Raji (cell line): ENCODE results near the gene PRPF38B.

ENCODE experiments used
- POLR2A ChIP-seq: IDR thresholded peaks from 2 replicates; pipeline ENCODE4 v1.6.1; 2011; ENCODE audit warnings: low read depth, low read length, control low read depth; ENCODE audit not compliant: insufficient read depth

Gene PRPF38B

DNA sequence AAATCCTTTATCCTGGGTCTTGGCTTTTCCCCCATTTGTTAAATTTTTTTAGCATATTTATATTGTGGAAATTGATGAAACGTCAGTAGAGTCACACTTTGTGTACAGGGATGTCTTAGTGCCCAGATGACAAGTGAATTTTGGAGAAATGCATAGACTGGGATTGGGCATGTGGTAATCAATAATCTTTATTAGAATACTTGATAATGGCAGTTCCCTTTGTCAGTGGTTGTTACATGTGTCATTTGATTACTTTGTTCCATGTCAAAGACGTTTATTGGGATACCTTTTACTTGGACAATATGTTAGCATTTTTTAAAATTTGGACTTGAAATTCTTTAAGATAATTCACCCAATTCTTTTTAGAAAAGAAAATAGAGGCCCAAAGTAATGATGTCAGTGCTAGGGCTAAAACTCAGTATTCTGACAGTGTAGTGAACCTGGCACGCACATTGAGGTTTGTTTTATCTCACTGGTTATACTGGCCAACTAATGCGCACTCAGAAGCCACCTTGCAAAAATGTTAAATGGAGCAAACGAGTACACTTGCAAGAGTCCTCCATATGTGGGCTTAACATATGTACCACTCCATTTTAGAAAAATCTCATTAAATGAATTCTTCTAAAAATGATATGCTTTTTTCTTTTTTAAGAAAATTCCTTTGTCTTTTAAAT lies 9.2 kb downstream of the PRPF38B start:
- TF ChIP-seq POLR2A = no peak

DNA sequence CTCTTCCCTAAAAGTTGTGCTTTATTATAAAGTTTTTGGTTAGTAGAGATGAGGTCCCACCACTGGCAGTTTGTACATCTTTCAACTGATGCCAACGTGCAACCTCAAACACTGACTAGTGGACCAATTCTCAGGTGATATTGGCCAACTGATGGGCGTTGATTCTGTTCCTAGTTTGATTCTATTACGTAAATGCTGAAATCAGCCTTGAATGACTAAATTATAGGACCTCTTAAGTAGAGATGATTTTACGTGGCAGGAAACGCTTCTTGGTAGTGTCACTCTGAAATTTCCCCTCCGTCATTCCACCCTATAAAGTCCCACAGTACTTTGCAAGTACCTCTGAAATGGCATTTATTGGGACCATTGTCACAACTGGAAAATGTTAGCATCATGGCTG lies 11.8 kb downstream of the PRPF38B start:
- no peak for TF ChIP-seq POLR2A

GRCh38 chr1:108704496-108704895 lies 12.4 kb downstream of the PRPF38B start:
- no peak for TF ChIP-seq POLR2A

GRCh38 chr1:108706643-108707042 lies 14.5 kb downstream of the PRPF38B start:
- TF ChIP-seq POLR2A = no peak

GRCh38 chr1:108708691-108709660 lies 16.9 kb downstream of the PRPF38B start:
- TF ChIP-seq POLR2A = no peak

DNA sequence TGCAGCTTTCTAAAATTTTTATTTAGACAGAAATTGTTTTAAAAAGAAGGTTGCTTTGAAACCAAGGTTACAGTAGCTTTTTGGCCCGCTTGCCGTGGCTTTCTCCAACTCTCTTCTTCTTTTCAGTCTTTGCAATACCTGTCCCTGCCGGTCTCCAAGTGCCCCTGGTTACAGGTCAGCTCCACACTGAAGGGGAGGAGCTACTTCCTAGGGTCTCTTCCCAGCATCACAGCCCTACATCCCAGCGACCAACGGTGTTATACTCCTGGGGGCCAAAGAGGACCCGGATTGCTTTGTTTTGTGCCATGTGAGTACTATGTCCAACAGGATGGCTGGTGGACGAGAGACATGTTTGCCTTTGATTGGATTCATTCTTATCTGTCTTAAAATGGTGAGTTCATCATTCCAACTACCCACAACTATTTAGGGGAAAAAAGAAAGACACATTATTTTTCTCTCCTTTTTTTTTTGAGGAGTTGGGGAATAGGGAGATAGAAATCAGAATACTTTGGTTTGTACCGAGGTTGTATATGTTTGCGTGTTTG lies 20.6 kb downstream of the PRPF38B start, which contains the start of gene FNDC7:
TSS of gene FNDC7 (plus strand) at position 303 of the 545 bp plus-strand sequence. CDS start at position 329, 26 bp downstream.
- TF ChIP-seq POLR2A = no peak

- TF ChIP-seq POLR2A = no peak
These were observed 23.8 kb downstream of the PRPF38B start for GRCh38 chr1:108715932-108716331.

DNA sequence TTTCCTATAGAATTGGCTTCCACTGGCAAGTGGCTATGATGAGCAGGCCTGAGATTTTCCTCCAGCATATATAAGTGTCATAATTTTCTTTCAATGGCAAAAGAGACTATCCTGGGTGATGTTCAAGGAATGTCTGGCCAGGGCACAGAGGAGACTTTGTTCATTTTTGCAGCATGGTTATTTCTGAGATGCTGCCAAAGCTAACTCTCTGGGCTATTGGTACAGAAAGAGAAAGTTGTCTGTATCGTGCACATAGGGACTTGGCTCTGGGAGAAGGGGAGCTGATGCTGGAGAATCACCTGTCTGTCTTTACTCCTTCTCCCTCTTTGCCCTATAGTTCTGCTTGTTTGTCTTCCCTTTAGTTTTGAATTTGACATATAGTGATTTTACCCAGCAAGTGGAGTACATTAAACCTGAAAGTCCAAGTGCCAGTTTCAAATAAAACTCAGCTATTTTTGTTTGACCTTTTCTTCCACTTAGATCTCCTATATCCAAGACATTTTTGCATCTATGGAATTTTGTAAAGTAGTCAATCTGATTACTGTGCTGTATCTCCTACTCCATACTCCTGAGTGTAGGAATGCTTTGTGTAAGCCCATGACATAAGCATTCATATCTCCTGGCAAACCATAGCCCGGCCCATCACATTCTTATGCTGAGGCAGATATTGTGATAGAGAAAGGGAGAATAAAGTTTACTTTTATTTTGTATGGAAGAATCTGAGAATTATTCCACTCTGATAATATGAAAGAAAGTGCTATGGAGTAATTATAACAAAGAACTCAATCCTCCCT lies 24.5 kb downstream of the PRPF38B start:
- TF ChIP-seq POLR2A = no peak

GRCh38 chr1:108717774-108718316 lies 25.7 kb downstream of the PRPF38B start:
- TF ChIP-seq POLR2A = no peak

DNA sequence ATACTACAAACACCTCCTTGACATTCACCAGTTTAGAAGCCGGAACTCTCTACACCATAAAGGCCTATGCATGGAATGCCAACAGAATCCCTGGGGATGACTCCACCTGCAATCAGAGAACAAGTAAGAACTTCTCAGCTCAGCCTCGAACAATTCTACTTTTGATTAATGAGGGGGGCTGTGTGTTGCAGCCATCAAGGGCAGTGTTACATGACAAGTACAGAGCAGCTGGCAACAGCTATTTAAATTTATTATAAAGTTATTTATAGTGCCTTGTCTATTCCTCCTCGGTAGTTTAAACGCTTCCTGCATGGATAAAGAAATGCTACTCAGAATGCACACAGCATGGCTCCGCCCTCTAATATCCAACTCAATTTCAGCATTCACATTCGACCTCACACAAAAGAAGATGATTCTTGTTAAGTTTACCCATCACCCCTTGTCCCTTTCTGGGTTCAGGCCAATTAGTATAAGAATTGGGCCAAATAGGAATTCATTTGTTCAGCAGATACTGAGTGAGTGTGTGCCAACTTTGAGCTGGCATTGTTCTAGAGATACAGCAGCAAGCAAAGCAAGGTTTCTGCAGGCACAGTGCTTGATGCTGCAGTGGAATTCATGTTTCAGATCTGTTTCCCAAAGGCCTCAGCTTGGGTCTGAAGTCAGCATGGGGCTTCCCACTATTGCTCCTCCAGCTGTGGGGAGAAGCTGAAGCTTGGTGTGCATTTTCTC lies 27.0 kb downstream of the PRPF38B start:
- no peak for TF ChIP-seq POLR2A

- TF ChIP-seq POLR2A = no peak
These were observed 27.7 kb downstream of the PRPF38B start for GRCh38 chr1:108719656-108720435.

DNA sequence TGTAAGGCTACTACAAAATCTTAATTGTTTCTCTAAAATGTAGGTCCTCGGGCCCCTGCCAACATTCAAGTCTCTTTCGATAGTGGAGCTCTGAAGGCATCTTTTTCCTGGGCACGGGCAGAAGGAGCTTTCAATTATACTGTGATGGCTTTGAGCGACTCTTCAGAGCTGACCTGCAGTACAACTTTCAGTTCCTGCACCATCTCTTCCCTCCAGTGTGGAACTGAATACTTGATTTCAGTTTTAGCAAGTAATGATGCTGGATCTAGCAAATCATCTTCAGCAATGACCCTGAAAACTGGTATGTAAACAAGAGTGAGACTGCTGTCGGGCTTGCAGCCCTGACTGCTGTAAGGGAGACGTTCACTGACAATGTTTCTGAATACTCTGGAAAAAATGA lies 30.2 kb downstream of the PRPF38B start:
- no peak for TF ChIP-seq POLR2A

- TF ChIP-seq POLR2A = no peak
These were observed 33.8 kb downstream of the PRPF38B start for GRCh38 chr1:108725906-108726305.
